ENCODE measurements around the gene BPTF.
"Not testable (repeated sequence)": the region's sequence is repeated elsewhere in the genome, so short reads cannot be mapped to it uniquely, and the experiment has no call there.

Gene BPTF

GRCh38 chr17:67902511-67903231 is 77.4 kb downstream of the BPTF start:
- no peak for DNase-seq

- DNase-seq = not testable (repeated sequence)
Observed at GRCh38 chr17:67905298-67905697, 80.0 kb downstream of the BPTF start.

- DNase-seq = not testable (repeated sequence)
Observed at GRCh38 chr17:67910117-67910803, 85.0 kb downstream of the BPTF start.

GRCh38 chr17:67911059-67911782 is 85.9 kb downstream of the BPTF start:
- DNase-seq = no peak

- DNase-seq = no peak
Observed at GRCh38 chr17:67912088-67912487, 86.8 kb downstream of the BPTF start.

- no peak for DNase-seq
Observed at GRCh38 chr17:67912656-67913055, 87.4 kb downstream of the BPTF start.

GRCh38 chr17:67920212-67920611 is 94.9 kb downstream of the BPTF start:
- no peak for DNase-seq

- no peak for DNase-seq
Observed at GRCh38 chr17:67922503-67922902, 97.2 kb downstream of the BPTF start.

GRCh38 chr17:67928842-67929241 is 103.5 kb downstream of the BPTF start:
- not testable (repeated sequence) for DNase-seq

GRCh38 chr17:67931227-67931626 is 105.9 kb downstream of the BPTF start:
- DNase-seq = no peak

GRCh38 chr17:67942810-67943209 is 117.5 kb downstream of the BPTF start:
- DNase-seq = no peak

GRCh38 chr17:67944035-67944434 is 118.7 kb downstream of the BPTF start:
- DNase-seq = no peak

- DNase-seq = no peak
Observed at GRCh38 chr17:67946513-67946912, 121.2 kb downstream of the BPTF start.

- DNase-seq = no peak
Observed at GRCh38 chr17:67947325-67947813, 122.1 kb downstream of the BPTF start.

- DNase-seq = no peak
Observed at GRCh38 chr17:67950945-67951344, 125.6 kb downstream of the BPTF start.

GRCh38 chr17:67959510-67959909 is 134.2 kb downstream of the BPTF start:
- DNase-seq = no peak

- DNase-seq = not testable (repeated sequence)
Observed at GRCh38 chr17:67960276-67960675, 135.0 kb downstream of the BPTF start.

GRCh38 chr17:67962156-67962555 is 136.9 kb downstream of the BPTF start:
- DNase-seq = not testable (repeated sequence)

GRCh38 chr17:67963145-67963572 is 137.9 kb downstream of the BPTF start:
- DNase-seq = not testable (repeated sequence)

GRCh38 chr17:67970783-67971182 is 145.5 kb downstream of the BPTF start:
- DNase-seq = no peak

GRCh38 chr17:67974185-67974584 is 148.9 kb downstream of the BPTF start:
- no peak for DNase-seq

- DNase-seq = no peak
Observed at GRCh38 chr17:67974598-67975066, 149.3 kb downstream of the BPTF start.

- not testable (repeated sequence) for DNase-seq
Observed at GRCh38 chr17:67976306-67976705, 151.0 kb downstream of the BPTF start.

Measured in left hindlimb (tissue), 1 donor.